Calu3 (cell line): ENCODE results near the gene HACD2. TPM values are rescaled to one million over a fixed set of nuclear protein-coding genes. Genes with fewer than 3 reads are reported as not detected.

Source experiments
- BruUV-seq: library from RNA; stranded (reverse); fragments of 400-500 nt; replicated peaks from 2 replicates; lab custom pipeline; 2021; lab: Mats Ljungman, UMichigan
- CTCF ChIA-PET: fragments of 300-600 bp; sonication (Branson Sonifier 250); formaldehyde crosslinking; loops from one replicate; lab custom pipeline; 2022; ENCODE audit warnings: antibody characterized with exemption; lab: Charles Lee
- DNase-seq: peaks from one replicate; pipeline ENCODE4 v3.0.0; 2022
- H3K27ac Mint-ChIP-seq: one replicate; pipeline ENCODE4 v1.8.0; 2022; ENCODE audit warnings: mixed read lengths; ENCODE audit not compliant: unreplicated experiment
- H3K27me3 Mint-ChIP-seq: one replicate; pipeline ENCODE4 v1.8.0; 2022; ENCODE audit warnings: mixed read lengths; ENCODE audit not compliant: unreplicated experiment
- H3K36me3 Mint-ChIP-seq: one replicate; pipeline ENCODE4 v1.8.0; 2022; ENCODE audit warnings: mild to moderate bottlenecking, moderate library complexity, mixed read lengths; ENCODE audit not compliant: insufficient read depth, unreplicated experiment
- H3K4me1 Mint-ChIP-seq: one replicate; pipeline ENCODE4 v1.8.0; 2022; ENCODE audit warnings: mild to moderate bottlenecking, low read depth, mixed read lengths; ENCODE audit not compliant: unreplicated experiment
- H3K4me3 Mint-ChIP-seq: one replicate; pipeline ENCODE4 v1.8.0; 2022; ENCODE audit warnings: mild to moderate bottlenecking, low read depth, moderate library complexity, mixed read lengths; ENCODE audit not compliant: unreplicated experiment
- H3K9me3 Mint-ChIP-seq: one replicate; pipeline ENCODE4 v1.8.0; 2022; ENCODE audit warnings: low read depth, mixed read lengths; ENCODE audit not compliant: unreplicated experiment
- intact Hi-C: fragments of 100-400 bp; cut with micrococcal nuclease; formaldehyde crosslinking; loops from one replicate; pipeline ENCODE4 v1.10.0; 2022; ENCODE audit not compliant: unreplicated experiment
- total RNA-seq: library from RNA; stranded (reverse); gene quantifications from 2 replicates; pipeline ENCODE4 v1.2.3, GENCODE V29; 2022
- TF ChIP-seq, protein P1 (sequence below): fragments of 200-600 bp; IDR thresholded peaks from one replicate; pipeline ENCODE4 v1.8.0; 2022; ENCODE audit warnings: antibody characterized with exemption; ENCODE audit not compliant: unreplicated experiment

The HACD2 gene
- total RNA-seq, 1 experiment from 2014 or later, result 69.0 TPM

- TF ChIP-seq, protein P1, sequence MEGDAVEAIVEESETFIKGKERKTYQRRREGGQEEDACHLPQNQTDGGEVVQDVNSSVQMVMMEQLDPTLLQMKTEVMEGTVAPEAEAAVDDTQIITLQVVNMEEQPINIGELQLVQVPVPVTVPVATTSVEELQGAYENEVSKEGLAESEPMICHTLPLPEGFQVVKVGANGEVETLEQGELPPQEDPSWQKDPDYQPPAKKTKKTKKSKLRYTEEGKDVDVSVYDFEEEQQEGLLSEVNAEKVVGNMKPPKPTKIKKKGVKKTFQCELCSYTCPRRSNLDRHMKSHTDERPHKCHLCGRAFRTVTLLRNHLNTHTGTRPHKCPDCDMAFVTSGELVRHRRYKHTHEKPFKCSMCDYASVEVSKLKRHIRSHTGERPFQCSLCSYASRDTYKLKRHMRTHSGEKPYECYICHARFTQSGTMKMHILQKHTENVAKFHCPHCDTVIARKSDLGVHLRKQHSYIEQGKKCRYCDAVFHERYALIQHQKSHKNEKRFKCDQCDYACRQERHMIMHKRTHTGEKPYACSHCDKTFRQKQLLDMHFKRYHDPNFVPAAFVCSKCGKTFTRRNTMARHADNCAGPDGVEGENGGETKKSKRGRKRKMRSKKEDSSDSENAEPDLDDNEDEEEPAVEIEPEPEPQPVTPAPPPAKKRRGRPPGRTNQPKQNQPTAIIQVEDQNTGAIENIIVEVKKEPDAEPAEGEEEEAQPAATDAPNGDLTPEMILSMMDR, result no peak
- BruUV-seq, result no TSS peak
- DNase-seq, result no peak
- CTCF ChIA-PET, result no interaction called here
- peaks cover 55% of the 10 kb centered on the region for H3K27me3 Mint-ChIP-seq
- intact Hi-C loops, result no loop called here
- no peaks in the 10 kb centered on the region for H3K36me3 Mint-ChIP-seq
- H3K4me1 Mint-ChIP-seq, result no peaks in the 10 kb centered on the region
- no peaks in the 10 kb centered on the region for H3K9me3 Mint-ChIP-seq
- H3K4me3 Mint-ChIP-seq, result no peak overlapping the region
- no peak overlapping the region for H3K27ac Mint-ChIP-seq
These were observed 109.1 kb downstream of the HACD2 start for GRCh38 chr3:123475786-123476185.

DNA sequence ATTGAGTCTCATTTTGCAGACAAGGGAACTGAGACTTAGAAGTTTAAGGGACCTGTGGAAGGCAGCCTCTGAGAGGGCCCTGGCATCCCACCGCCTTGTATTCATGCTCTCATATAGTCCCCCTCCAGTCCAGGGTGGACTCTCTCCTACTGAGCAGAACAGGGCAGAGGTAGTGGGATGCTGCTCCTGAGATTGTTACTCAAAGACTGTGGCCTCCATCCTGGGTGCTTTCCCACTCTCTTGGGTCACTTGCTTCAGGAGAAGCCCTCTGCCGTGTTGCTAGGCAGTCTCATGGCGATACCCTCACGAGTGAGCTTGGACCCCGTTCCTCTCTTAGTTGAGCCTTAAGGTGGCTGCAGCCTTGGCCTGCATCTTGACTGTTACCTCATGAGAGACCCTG, 113.7 kb downstream of the HACD2 start:
- Mint-ChIP-seq H3K4me1 (peaks cover 14% of the 10 kb centered on the region), H3K9me3 (no peaks in the 10 kb centered on the region), H3K27ac (no peak overlapping the region), H3K4me3 (no peak overlapping the region), H3K27me3 (peaks cover 16% of the 10 kb centered on the region), H3K36me3 (no peaks in the 10 kb centered on the region)
- no TSS peak for BruUV-seq
- DNase-seq, result no peak
- intact Hi-C loops, result no loop called here
- CTCF ChIA-PET, result no interaction called here
- TF ChIP-seq, protein P1, result no peak

GRCh38 chr3:123469323-123469995, 115.4 kb downstream of the HACD2 start:
- Mint-ChIP-seq H3K4me1 (peaks cover 14% of the 10 kb centered on the region), H3K27ac (no peak overlapping the region), H3K27me3 (peaks cover 15% of the 10 kb centered on the region), H3K9me3 (no peaks in the 10 kb centered on the region), H3K36me3 (no peaks in the 10 kb centered on the region), H3K4me3 (no peak overlapping the region)
- CTCF ChIA-PET, result no interaction called here
- no peak for DNase-seq
- BruUV-seq, result no TSS peak
- TF ChIP-seq, protein P1, result no peak
- intact Hi-C loops, result no loop called here

DNA sequence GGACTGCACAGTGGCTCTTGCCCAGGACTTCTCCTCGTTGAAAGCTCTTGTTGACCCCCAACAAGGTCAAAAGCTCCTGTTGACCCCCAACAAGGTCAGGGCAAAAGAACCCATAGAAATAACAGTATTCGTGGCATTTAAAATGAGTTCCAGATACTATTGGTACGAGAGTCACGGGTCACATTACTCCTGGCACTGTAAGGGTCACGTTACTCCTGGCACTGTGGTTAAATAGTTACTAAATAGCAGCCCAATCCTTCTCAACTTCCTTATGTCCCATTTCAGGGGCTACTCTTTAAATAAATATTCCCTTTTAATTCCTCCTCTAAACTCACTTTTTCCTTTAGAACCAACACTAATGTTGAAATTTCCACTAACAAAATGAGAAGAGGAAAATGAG, 117.8 kb downstream of the HACD2 start:
- Mint-ChIP-seq H3K27ac (no peak overlapping the region), H3K4me1 (peaks cover 14% of the 10 kb centered on the region), H3K36me3 (no peaks in the 10 kb centered on the region), H3K27me3 (peaks cover 30% of the 10 kb centered on the region), H3K4me3 (no peak overlapping the region), H3K9me3 (no peaks in the 10 kb centered on the region)
- no TSS peak for BruUV-seq
- intact Hi-C loops, result no loop called here
- DNase-seq, result no peak
- CTCF ChIA-PET, result interaction anchor here (0.7 kb wide), 1 partner anchor 42 kb away, joined by 3 read pairs; no protein-coding TSS in a partner anchor
- TF ChIP-seq, protein P1, result no peak
